IPS-18a (cell line): ENCODE data around the gene COLEC11.
"Not testable (repeated sequence)": the region's sequence is repeated elsewhere in the genome, so short reads cannot be mapped to it uniquely, and the experiment has no call there.

Source experiments
- H3K27ac ChIP-seq: one replicate; pipeline ENCODE4 v1.5.1; 2013; ENCODE audit warnings: low read length
- H3K27me3 ChIP-seq: one replicate; pipeline ENCODE4 v1.6.1; 2013; ENCODE audit warnings: mild to moderate bottlenecking, low read length; ENCODE audit not compliant: control insufficient read depth, insufficient read depth
- H3K36me3 ChIP-seq: one replicate; pipeline ENCODE4 v1.6.1; 2013; ENCODE audit warnings: low read depth, low read length; ENCODE audit not compliant: control insufficient read depth
- H3K4me1 ChIP-seq: one replicate; pipeline ENCODE4 v1.6.1; 2013; ENCODE audit warnings: low read depth, low read length; ENCODE audit not compliant: control insufficient read depth
- H3K4me3 ChIP-seq: one replicate; pipeline ENCODE4 v1.5.1; 2013; ENCODE audit warnings: low read length
- H3K9ac ChIP-seq: one replicate; pipeline ENCODE4 v1.6.1; 2013; ENCODE audit warnings: mild to moderate bottlenecking, low read length, moderate library complexity
- H3K9me3 ChIP-seq: one replicate; pipeline ENCODE4 v1.6.1; 2013; ENCODE audit warnings: low read depth, low read length; ENCODE audit not compliant: control insufficient read depth

Gene COLEC11

GRCh38 chr2:3601561-3602271 lies 6.8 kb downstream of the COLEC11 start:
- H3K27ac ChIP-seq = no peak overlapping the region
- H3K4me3 ChIP-seq = no peak overlapping the region
- H3K9ac ChIP-seq = no peak overlapping the region
- no peaks in the 10 kb centered on the region for H3K36me3 ChIP-seq
- H3K27me3 ChIP-seq = no peaks in the 10 kb centered on the region
- H3K4me1 ChIP-seq = no peaks in the 10 kb centered on the region
- no peaks in the 10 kb centered on the region for H3K9me3 ChIP-seq

- Histone ChIP-seq H3K27ac (no peak overlapping the region), H3K36me3 (no peaks in the 10 kb centered on the region), H3K27me3 (no peaks in the 10 kb centered on the region), H3K9ac (no peak overlapping the region), H3K9me3 (no peaks in the 10 kb centered on the region), H3K4me3 (no peak overlapping the region), H3K4me1 (no peaks in the 10 kb centered on the region)
These were observed 7.8 kb downstream of the COLEC11 start for GRCh38 chr2:3602553-3603339.

- H3K9ac ChIP-seq = no peak overlapping the region
- H3K4me3 ChIP-seq = no peak overlapping the region
- no peaks in the 10 kb centered on the region for H3K4me1 ChIP-seq
- H3K36me3 ChIP-seq = no peaks in the 10 kb centered on the region
- no peaks in the 10 kb centered on the region for H3K27me3 ChIP-seq
- H3K27ac ChIP-seq = no peak overlapping the region
- H3K9me3 ChIP-seq = no peaks in the 10 kb centered on the region
These were observed 8.8 kb downstream of the COLEC11 start for GRCh38 chr2:3603536-3604206.

- H3K4me1 ChIP-seq = no peaks in the 10 kb centered on the region
- H3K4me3 ChIP-seq = no peak overlapping the region
- no peak overlapping the region for H3K9ac ChIP-seq
- no peaks in the 10 kb centered on the region for H3K9me3 ChIP-seq
- H3K27me3 ChIP-seq = no peaks in the 10 kb centered on the region
- no peak overlapping the region for H3K27ac ChIP-seq
- no peaks in the 10 kb centered on the region for H3K36me3 ChIP-seq
These were observed 9.4 kb downstream of the COLEC11 start for GRCh38 chr2:3604207-3604877.

GRCh38 chr2:3604991-3605961 lies 10.4 kb downstream of the COLEC11 start:
- Histone ChIP-seq H3K9me3 (no peaks in the 10 kb centered on the region), H3K9ac (no peak overlapping the region), H3K4me1 (no peaks in the 10 kb centered on the region), H3K4me3 (peak overlapping the region; percentile 10), H3K27me3 (no peaks in the 10 kb centered on the region), H3K27ac (no peak overlapping the region), H3K36me3 (no peaks in the 10 kb centered on the region)

- Histone ChIP-seq H3K4me3 (peak overlapping the region; percentile 10), H3K9me3 (no peaks in the 10 kb centered on the region), H3K9ac (no peak overlapping the region), H3K27me3 (no peaks in the 10 kb centered on the region), H3K4me1 (no peaks in the 10 kb centered on the region), H3K36me3 (no peaks in the 10 kb centered on the region), H3K27ac (no peak overlapping the region)
These were observed 11.1 kb downstream of the COLEC11 start for GRCh38 chr2:3606028-3606369.

- H3K36me3 ChIP-seq = no peaks in the 10 kb centered on the region
- H3K9ac ChIP-seq = no peak overlapping the region
- no peaks in the 10 kb centered on the region for H3K27me3 ChIP-seq
- no peaks in the 10 kb centered on the region for H3K4me1 ChIP-seq
- H3K9me3 ChIP-seq = no peaks in the 10 kb centered on the region
- no peak overlapping the region for H3K27ac ChIP-seq
- H3K4me3 ChIP-seq = no peak overlapping the region
These were observed 11.7 kb downstream of the COLEC11 start for GRCh38 chr2:3606370-3607201.

GRCh38 chr2:3608373-3609278 lies 13.7 kb downstream of the COLEC11 start:
- Histone ChIP-seq H3K36me3 (no peaks in the 10 kb centered on the region), H3K4me3 (no peak overlapping the region), H3K9me3 (no peaks in the 10 kb centered on the region), H3K9ac (no peak overlapping the region), H3K27ac (no peak overlapping the region), H3K27me3 (no peaks in the 10 kb centered on the region), H3K4me1 (no peaks in the 10 kb centered on the region)

GRCh38 chr2:3609279-3609673 lies 14.4 kb downstream of the COLEC11 start:
- H3K4me3 ChIP-seq, H3K27me3 ChIP-seq, H3K27ac ChIP-seq, H3K36me3 ChIP-seq, H3K4me1 ChIP-seq, H3K9me3 ChIP-seq, H3K9ac ChIP-seq: not testable (repeated sequence)
